OCI-LY1 (cell line): ENCODE data around the gene TUBA4A.

Experiments
- H2AFZ ChIP-seq: fragments of 200-600 bp; sonication (generic), shearing (Covaris generic); 2 replicates; pipeline ENCODE4 v1.6.0; 2014; ENCODE audit warnings: antibody characterized with exemption, mild to moderate bottlenecking, low read length
- H3F3A ChIP-seq: fragments of 200-600 bp; sonication (generic), shearing (Covaris generic); 2 replicates; pipeline ENCODE4 v1.6.0; 2014; ENCODE audit warnings: mild to moderate bottlenecking, antibody characterized with exemption, low read length, moderate library complexity; ENCODE audit not compliant: insufficient read depth
- H3K27ac ChIP-seq: fragments of 200-600 bp; sonication (generic); 2 replicates; pipeline ENCODE4 v1.5.1; 2014; ENCODE audit warnings: low read length, mixed run types, mild to moderate bottlenecking, low read depth; ENCODE audit not compliant: poor library complexity, severe bottlenecking
- H3K27me3 ChIP-seq: fragments of 200-600 bp; sonication (generic); 2 replicates; pipeline ENCODE4 v1.6.0; 2014; ENCODE audit warnings: antibody characterized with exemption, mild to moderate bottlenecking, low read length, moderate library complexity; ENCODE audit not compliant: insufficient read depth
- H3K36me3 ChIP-seq: fragments of 200-600 bp; sonication (generic); 2 replicates; pipeline ENCODE4 v1.6.1; 2014; ENCODE audit warnings: mild to moderate bottlenecking, antibody characterized with exemption, low read length, moderate library complexity, mixed read lengths; ENCODE audit not compliant: insufficient read depth
- H3K4me1 ChIP-seq: fragments of 200-600 bp; sonication (generic); 2 replicates; pipeline ENCODE4 v1.5.1; 2014; ENCODE audit warnings: mild to moderate bottlenecking, low read length, moderate library complexity; ENCODE audit not compliant: insufficient read depth, severe bottlenecking
- H3K4me2 ChIP-seq: fragments of 200-600 bp; sonication (generic), shearing (Covaris generic); 2 replicates; pipeline ENCODE4 v1.6.1; 2014; ENCODE audit warnings: low read length
- H3K4me3 ChIP-seq: fragments of 200-600 bp; sonication (generic); 2 replicates; pipeline ENCODE4 v1.5.1; 2014; ENCODE audit warnings: low read length, low read depth, mild to moderate bottlenecking, mixed read lengths; ENCODE audit not compliant: poor library complexity, severe bottlenecking
- H3K79me2 ChIP-seq: fragments of 200-600 bp; shearing (Covaris generic); 2 replicates; pipeline ENCODE4 v1.6.1; 2016; ENCODE audit warnings: mixed run types, low read length, mixed read lengths; ENCODE audit not compliant: insufficient read depth
- H3K9ac ChIP-seq: fragments of 200-600 bp; sonication (generic), shearing (Covaris generic); 2 replicates; pipeline ENCODE4 v1.6.1; 2014; ENCODE audit warnings: mild to moderate bottlenecking, low read length, mixed read lengths
- H3K9me2 ChIP-seq: fragments of 200-600 bp; sonication (generic), shearing (Covaris generic); 2 replicates; pipeline ENCODE4 v1.6.1; 2014; ENCODE audit warnings: low read depth, mild to moderate bottlenecking, low read length, mixed read lengths
- H3K9me3 ChIP-seq: fragments of 200-600 bp; shearing (Covaris generic); 2 replicates; pipeline ENCODE4 v1.6.1; 2014; ENCODE audit warnings: low read length, mixed read lengths
- H4K20me1 ChIP-seq: fragments of 200-600 bp; sonication (generic), shearing (Covaris generic); 2 replicates; pipeline ENCODE4 v1.6.0; 2016; ENCODE audit warnings: mild to moderate bottlenecking, low read length; ENCODE audit not compliant: insufficient read depth
- CTCF ChIP-seq: fragments of 200-600 bp; sonication (generic), shearing (Covaris generic); IDR thresholded peaks from 2 replicates; pipeline ENCODE4 v1.5.1; 2017; ENCODE audit warnings: mild to moderate bottlenecking, antibody characterized with exemption, low read length, moderate library complexity, mixed read lengths
- EZH2 ChIP-seq: fragments of 200-600 bp; sonication (generic), shearing (Covaris generic); IDR thresholded peaks from 2 replicates; pipeline ENCODE4 v1.8.0; 2017; ENCODE audit warnings: borderline replicate concordance, mixed run types, mild to moderate bottlenecking, antibody characterized with exemption, low read length, moderate library complexity, mixed read lengths

The TUBA4A gene

DNA sequence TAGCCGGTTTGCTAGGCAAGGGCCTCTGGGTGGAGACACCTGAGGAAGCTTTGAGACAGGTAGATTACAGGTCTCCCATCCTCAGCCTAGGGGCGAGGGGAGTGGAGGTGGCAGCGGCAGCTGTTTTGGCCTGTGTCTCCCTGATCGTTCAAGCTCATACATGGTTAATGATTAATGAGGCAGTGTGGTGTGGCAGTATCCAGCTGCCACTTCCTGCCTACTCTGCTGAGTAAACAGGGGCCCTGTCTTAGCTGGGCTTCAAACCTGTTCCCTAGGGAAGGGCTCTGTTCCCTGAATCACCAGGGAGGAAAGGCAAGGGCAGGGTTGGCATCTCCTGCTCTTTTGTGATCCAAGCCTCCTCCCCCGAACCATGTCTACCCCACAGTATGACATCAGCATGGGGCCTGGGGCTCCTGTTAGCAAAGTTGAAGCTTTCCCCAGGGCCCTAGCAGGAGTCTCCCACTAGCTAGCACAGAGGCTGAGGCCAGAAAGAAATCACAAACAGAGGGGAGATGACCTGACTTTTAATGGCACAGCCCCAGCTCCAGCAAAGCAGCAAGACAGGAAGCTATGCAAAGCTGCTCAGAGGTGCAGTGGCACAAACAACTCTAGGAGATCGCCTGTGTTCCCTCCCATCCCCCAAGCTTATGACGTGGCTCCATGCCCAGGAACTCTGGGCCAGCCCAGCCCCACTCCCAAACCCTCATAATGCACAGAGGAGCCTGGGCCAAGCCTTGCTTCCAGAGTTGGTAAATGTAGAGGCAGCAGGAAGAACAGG, 4.3 kb downstream of the TUBA4A start:
- no peaks in the 10 kb centered on the region for H3K9me3 ChIP-seq
- no peaks in the 10 kb centered on the region for H4K20me1 ChIP-seq
- H3K9me2 ChIP-seq: no peaks in the 10 kb centered on the region
- H3K4me1 ChIP-seq: peaks cover 80% of the 10 kb centered on the region
- H3K36me3 ChIP-seq: peaks cover 48% of the 10 kb centered on the region
- H3K4me3 ChIP-seq: peak overlapping the region; percentile 51
- no peak overlapping the region for H2AFZ ChIP-seq
- no peaks in the 10 kb centered on the region for H3K79me2 ChIP-seq
- H3K9ac ChIP-seq: peak overlapping the region; percentile 68
- H3K27ac ChIP-seq: peak overlapping the region; percentile 98
- H3F3A ChIP-seq: no peaks in the 10 kb centered on the region
- H3K4me2 ChIP-seq: peak overlapping the region; percentile 73
- TF ChIP-seq CTCF (no peak), EZH2 (no peak)
- H3K27me3 ChIP-seq: no peaks in the 10 kb centered on the region

DNA sequence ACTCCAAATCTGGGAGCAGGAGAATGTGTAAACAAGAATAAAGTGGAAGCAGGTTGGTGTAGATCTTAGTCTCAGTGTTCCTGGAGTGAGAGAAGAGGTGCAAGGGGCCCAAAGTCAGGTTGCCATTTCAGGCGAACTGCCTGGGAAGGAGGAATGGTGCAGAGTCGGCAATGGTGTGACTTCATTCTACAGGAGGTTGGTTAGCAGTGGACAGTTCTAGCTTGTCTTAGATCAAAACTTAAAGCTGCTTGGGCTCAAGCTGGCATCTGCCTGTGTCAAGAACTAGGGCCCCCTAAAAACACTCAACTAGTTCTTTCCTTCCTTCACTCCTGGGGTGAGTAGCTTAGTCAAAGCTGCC, 4.9 kb downstream of the TUBA4A start:
- Histone ChIP-seq H3K9me2 (no peaks in the 10 kb centered on the region), H2AFZ (no peak overlapping the region), H3K9ac (peak overlapping the region; percentile 68), H3K27me3 (no peaks in the 10 kb centered on the region), H4K20me1 (no peaks in the 10 kb centered on the region), H3K27ac (peak overlapping the region; percentile 98), H3K36me3 (peaks cover 48% of the 10 kb centered on the region), H3K4me3 (peak overlapping the region; percentile 51), H3K79me2 (no peaks in the 10 kb centered on the region), H3F3A (no peaks in the 10 kb centered on the region), H3K4me1 (peaks cover 78% of the 10 kb centered on the region), H3K9me3 (no peaks in the 10 kb centered on the region), H3K4me2 (peak overlapping the region; percentile 73)
- TF ChIP-seq CTCF (no peak), EZH2 (no peak)

GRCh38 chr2:219247678-219248642, 5.8 kb downstream of the TUBA4A start:
- H4K20me1 ChIP-seq: no peaks in the 10 kb centered on the region
- no peaks in the 10 kb centered on the region for H3K79me2 ChIP-seq
- H3F3A ChIP-seq: no peaks in the 10 kb centered on the region
- H3K9me3 ChIP-seq: no peaks in the 10 kb centered on the region
- H3K4me3 ChIP-seq: no peak overlapping the region
- peaks cover 48% of the 10 kb centered on the region for H3K36me3 ChIP-seq
- no peak; the same call in 1 of the 2 replicates for TF ChIP-seq CTCF
- no peak for TF ChIP-seq EZH2
- H3K9me2 ChIP-seq: no peaks in the 10 kb centered on the region
- no peaks in the 10 kb centered on the region for H3K27me3 ChIP-seq
- H3K4me2 ChIP-seq: peak overlapping the region; percentile 73; the same call in 1 of the 2 replicates
- H2AFZ ChIP-seq: no peak overlapping the region
- peak overlapping the region; percentile 8; the same call in 1 of the 2 replicates for H3K9ac ChIP-seq
- H3K27ac ChIP-seq: peak overlapping the region; percentile 98
- H3K4me1 ChIP-seq: peaks cover 78% of the 10 kb centered on the region
